ENCODE results near the gene CALM3. TPM values are rescaled to one million over a fixed set of nuclear protein-coding genes. Genes with fewer than 3 reads are reported as not detected.

CALM3 gene
- polyA plus RNA-seq, 1 donor (not counting 4 experiments of a cell fraction or from before 2014, with no cell fraction given), result 411 TPM

GRCh38 chr19:46611776-46612175 lies 10.6 kb downstream of the CALM3 start:
- Histone ChIP-seq H3K9me1 (ENCODE audit: control insufficient read depth, extremely low read depth, insufficient read depth, low read length) (no peaks in the 10 kb centered on the region), H4K20me1 (ENCODE audit: control insufficient read depth, extremely low read depth, insufficient read depth, low read length) (peaks cover 5% of the 10 kb centered on the region), H3K36me3 (ENCODE audit: control insufficient read depth in 2 of 2, extremely low read depth in 1 of 2, insufficient read depth in 2 of 2, low read length in 2 of 2) (peaks cover 34 to 38% of the 10 kb centered on the region in 2 experiments), H3K4me1 (ENCODE audit: control insufficient read depth, extremely low read depth, insufficient read depth, low read length) (peaks cover 2% of the 10 kb centered on the region), H3K4me2 (ENCODE audit: control insufficient read depth, extremely low read depth, insufficient read depth, low read depth, low read length) (no peak overlapping the region), H3K27ac (ENCODE audit: control insufficient read depth, insufficient read depth, low read length) (no peak overlapping the region), H3K27me3 (ENCODE audit: control insufficient read depth, extremely low read depth, insufficient read depth, low read length) (no peaks in the 10 kb centered on the region), H2AFZ (ENCODE audit: control insufficient read depth, low read length) (no peak overlapping the region), H3K4me3 (ENCODE audit: control insufficient read depth in 2 of 3, extremely low read depth in 1 of 3, insufficient read depth in 2 of 3, low read depth in 1 of 3, low read length in 3 of 3) (no peak overlapping the region), H3K79me2 (ENCODE audit: control insufficient read depth, insufficient read depth, low read length) (peaks cover 8% of the 10 kb centered on the region), H3K9ac (ENCODE audit: control insufficient read depth, extremely low read depth, insufficient read depth, low read length) (no peak overlapping the region), H3K9me3 (ENCODE audit: control insufficient read depth, low read depth, low read length) (no peaks in the 10 kb centered on the region)
- FAIRE-seq, result no peak
- DNase-seq (ENCODE audit: low read depth, low spot score), result no peak
- TF ChIP-seq EZH2 (IDR thresholded peaks at IDR 0.05; ENCODE audit: low read length) (no peak), CTCF (optimal IDR thresholded peaks at IDR 0.05 in 1 of 3, IDR thresholded peaks at IDR 0.05 in 1 of 3, conservative IDR thresholded peaks at IDR 0.05 in 1 of 3; ENCODE audit: extremely low read depth in 1 of 3, insufficient read depth in 2 of 3, low read length in 3 of 3) (no peak)
- dilution Hi-C loops (cut with MboI; ENCODE audit: extremely low pct_ligation_motif_present, low sequenced_read_pairs), result no loop called here

GRCh38 chr19:46613525-46613924 lies 12.4 kb downstream of the CALM3 start:
- H3K9ac ChIP-seq (ENCODE audit: control insufficient read depth, extremely low read depth, insufficient read depth, low read length), result no peak overlapping the region
- no peak overlapping the region for H2AFZ ChIP-seq (ENCODE audit: control insufficient read depth, low read length)
- DNase-seq (ENCODE audit: low read depth, low spot score) (no peak), FAIRE-seq (no peak)
- no peaks in the 10 kb centered on the region for H3K9me1 ChIP-seq (ENCODE audit: control insufficient read depth, extremely low read depth, insufficient read depth, low read length)
- TF ChIP-seq CTCF (optimal IDR thresholded peaks at IDR 0.05 in 1 of 3, IDR thresholded peaks at IDR 0.05 in 1 of 3, conservative IDR thresholded peaks at IDR 0.05 in 1 of 3; ENCODE audit: extremely low read depth in 1 of 3, insufficient read depth in 2 of 3, low read length in 3 of 3), result peak in 1 of 3 experiments; percentile 4
- TF ChIP-seq EZH2 (IDR thresholded peaks at IDR 0.05; ENCODE audit: low read length), result no peak
- no peaks in the 10 kb centered on the region for H3K4me1 ChIP-seq (ENCODE audit: control insufficient read depth, extremely low read depth, insufficient read depth, low read length)
- H3K4me3 ChIP-seq (ENCODE audit: control insufficient read depth in 2 of 3, extremely low read depth in 1 of 3, insufficient read depth in 2 of 3, low read depth in 1 of 3, low read length in 3 of 3), result no peak overlapping the region
- H3K4me2 ChIP-seq (ENCODE audit: control insufficient read depth, extremely low read depth, insufficient read depth, low read depth, low read length), result no peak overlapping the region
- H3K9me3 ChIP-seq (ENCODE audit: control insufficient read depth, low read depth, low read length), result no peaks in the 10 kb centered on the region
- peaks cover 17 to 20% of the 10 kb centered on the region in 2 experiments for H3K36me3 ChIP-seq (ENCODE audit: control insufficient read depth in 2 of 2, extremely low read depth in 1 of 2, insufficient read depth in 2 of 2, low read length in 2 of 2)
- dilution Hi-C loops (cut with MboI; ENCODE audit: extremely low pct_ligation_motif_present, low sequenced_read_pairs), result no loop called here
- H3K27me3 ChIP-seq (ENCODE audit: control insufficient read depth, extremely low read depth, insufficient read depth, low read length), result no peaks in the 10 kb centered on the region
- H3K27ac ChIP-seq (ENCODE audit: control insufficient read depth, insufficient read depth, low read length), result no peak overlapping the region
- peaks cover 4% of the 10 kb centered on the region for H4K20me1 ChIP-seq (ENCODE audit: control insufficient read depth, extremely low read depth, insufficient read depth, low read length)
- no peaks in the 10 kb centered on the region for H3K79me2 ChIP-seq (ENCODE audit: control insufficient read depth, insufficient read depth, low read length)
